ENCODE data around the gene ZNF683.

DNA sequence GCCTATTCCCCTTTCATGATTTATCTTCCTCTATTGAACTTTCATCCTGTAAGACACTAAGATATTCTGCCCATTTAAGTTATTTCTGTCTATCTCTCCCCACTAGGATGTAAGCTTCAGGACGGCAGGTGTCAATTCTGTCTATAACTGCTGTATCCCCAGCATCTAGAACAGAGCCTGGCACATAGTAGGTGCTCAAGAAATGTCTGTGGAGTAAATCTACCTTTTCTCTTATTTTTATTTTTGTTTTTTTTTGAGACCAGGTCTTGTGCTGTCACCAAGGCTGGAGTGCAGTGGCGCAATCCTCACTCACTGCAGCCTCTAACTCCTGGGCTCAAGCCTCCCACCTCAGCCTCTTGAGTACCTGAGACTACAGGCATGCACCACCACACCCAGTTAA is 49.2 kb downstream of the ZNF683 start:
- TF ChIP-seq, protein P1, sequence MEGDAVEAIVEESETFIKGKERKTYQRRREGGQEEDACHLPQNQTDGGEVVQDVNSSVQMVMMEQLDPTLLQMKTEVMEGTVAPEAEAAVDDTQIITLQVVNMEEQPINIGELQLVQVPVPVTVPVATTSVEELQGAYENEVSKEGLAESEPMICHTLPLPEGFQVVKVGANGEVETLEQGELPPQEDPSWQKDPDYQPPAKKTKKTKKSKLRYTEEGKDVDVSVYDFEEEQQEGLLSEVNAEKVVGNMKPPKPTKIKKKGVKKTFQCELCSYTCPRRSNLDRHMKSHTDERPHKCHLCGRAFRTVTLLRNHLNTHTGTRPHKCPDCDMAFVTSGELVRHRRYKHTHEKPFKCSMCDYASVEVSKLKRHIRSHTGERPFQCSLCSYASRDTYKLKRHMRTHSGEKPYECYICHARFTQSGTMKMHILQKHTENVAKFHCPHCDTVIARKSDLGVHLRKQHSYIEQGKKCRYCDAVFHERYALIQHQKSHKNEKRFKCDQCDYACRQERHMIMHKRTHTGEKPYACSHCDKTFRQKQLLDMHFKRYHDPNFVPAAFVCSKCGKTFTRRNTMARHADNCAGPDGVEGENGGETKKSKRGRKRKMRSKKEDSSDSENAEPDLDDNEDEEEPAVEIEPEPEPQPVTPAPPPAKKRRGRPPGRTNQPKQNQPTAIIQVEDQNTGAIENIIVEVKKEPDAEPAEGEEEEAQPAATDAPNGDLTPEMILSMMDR (IDR thresholded peaks at IDR 0.05; ENCODE audit: borderline replicate concordance, extremely low read depth, low read length, poor library complexity, severe bottlenecking), result no peak
- TF ChIP-seq EZH2 (IDR thresholded peaks at IDR 0.05; ENCODE audit: borderline replicate concordance, low read depth, low read length, severe bottlenecking), result no peak

Measured in DND-41 (cell line).